C4-2B (cell line): ENCODE measurements around the gene LYZL6.

Experiments
- ZFX ChIP-seq: fragments of 450-650 bp; IDR thresholded peaks from 2 replicates; pipeline ENCODE4 v1.6.1; 2017
- TF ChIP-seq, protein P1 (sequence below): fragments of 450-650 bp; conservative IDR thresholded peaks from 2 replicates; pipeline ENCODE4 v1.5.1; 2017; ENCODE audit warnings: mild to moderate bottlenecking

DNA sequence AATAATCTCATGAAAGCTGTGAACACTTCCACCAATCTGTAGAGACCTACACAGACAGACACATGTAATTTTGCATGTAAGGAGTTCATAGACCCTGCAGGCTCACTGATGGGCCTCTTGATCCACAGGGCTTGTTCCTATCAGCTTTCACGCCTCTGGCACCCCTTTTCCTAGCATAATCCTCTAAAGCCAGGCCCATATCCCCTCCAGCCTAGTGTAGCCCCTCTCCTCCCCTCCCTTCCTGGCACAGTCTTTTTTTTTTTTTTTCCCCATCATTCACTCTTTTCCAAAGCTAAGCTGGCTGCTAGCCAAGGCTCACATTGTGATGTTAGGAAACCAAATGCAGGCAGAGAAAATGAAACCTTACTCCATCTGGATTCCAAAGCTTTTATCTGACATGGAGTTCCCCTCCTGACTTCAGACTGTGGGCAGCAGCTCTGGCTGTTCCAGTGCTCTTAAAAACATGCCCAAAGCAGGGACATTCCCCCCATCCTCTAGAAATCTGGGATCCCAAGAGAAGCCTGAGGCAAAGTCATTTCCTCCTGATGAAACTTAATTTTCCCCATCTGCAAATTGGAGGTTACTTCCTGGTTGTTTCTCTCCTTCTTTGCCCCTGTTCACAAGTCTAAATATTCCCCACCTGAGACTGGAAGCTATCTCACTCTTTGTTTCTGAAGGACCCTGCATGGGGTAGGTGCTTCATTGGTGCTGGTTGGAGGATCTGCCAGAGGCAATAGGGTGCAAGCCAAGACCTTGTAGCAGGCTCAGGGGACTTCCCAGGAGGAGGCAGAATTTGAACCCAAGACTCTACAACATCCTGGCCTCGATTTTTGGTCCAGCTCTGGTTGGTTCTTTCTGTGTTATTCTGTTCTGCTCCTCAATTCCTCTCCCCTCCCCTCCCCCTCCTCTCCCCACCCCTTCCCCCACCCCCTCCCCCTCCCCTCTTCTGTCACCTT is 53.4 kb downstream of the LYZL6 start:
- TF ChIP-seq, protein P1, sequence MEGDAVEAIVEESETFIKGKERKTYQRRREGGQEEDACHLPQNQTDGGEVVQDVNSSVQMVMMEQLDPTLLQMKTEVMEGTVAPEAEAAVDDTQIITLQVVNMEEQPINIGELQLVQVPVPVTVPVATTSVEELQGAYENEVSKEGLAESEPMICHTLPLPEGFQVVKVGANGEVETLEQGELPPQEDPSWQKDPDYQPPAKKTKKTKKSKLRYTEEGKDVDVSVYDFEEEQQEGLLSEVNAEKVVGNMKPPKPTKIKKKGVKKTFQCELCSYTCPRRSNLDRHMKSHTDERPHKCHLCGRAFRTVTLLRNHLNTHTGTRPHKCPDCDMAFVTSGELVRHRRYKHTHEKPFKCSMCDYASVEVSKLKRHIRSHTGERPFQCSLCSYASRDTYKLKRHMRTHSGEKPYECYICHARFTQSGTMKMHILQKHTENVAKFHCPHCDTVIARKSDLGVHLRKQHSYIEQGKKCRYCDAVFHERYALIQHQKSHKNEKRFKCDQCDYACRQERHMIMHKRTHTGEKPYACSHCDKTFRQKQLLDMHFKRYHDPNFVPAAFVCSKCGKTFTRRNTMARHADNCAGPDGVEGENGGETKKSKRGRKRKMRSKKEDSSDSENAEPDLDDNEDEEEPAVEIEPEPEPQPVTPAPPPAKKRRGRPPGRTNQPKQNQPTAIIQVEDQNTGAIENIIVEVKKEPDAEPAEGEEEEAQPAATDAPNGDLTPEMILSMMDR, result no peak
- no peak for TF ChIP-seq ZFX
